Spleen (tissue), 11 donors: ENCODE data around the gene STXBP6. TPM values are rescaled to one million over a fixed set of nuclear protein-coding genes. Genes with fewer than 3 reads are reported as not detected.

Experiments used
- DNase-seq: peaks from one replicate; pipeline ENCODE4 v3.0.0-alpha.2; 2020
- H3K27ac ChIP-seq, 8 donors: fragments of 200-600 bp; sonication (generic) in 7 of 8; 1 replicate in 4 of 8; 2 replicates in 4 of 8; pipeline versions ENCODE4 v1.5.0 to v1.8.0; 2016 to 2021; ENCODE audit warnings: inconsistent platforms in 4 of 8, mild to moderate bottlenecking in 4 of 8, moderate library complexity in 1 of 8
- H3K27me3 ChIP-seq, 7 donors: fragments of 200-600 bp; sonication (generic) in 6 of 7; replicated peaks in 1 of 7; 1 replicate in 4 of 7; 2 replicates in 3 of 7; pipeline versions ENCODE4 v1.5.0 to v1.8.0; 2016 to 2021; ENCODE audit warnings: inconsistent platforms in 3 of 7, mild to moderate bottlenecking in 1 of 7
- H3K36me3 ChIP-seq, 6 donors: fragments of 200-600 bp; sonication (generic) in 5 of 6; 1 replicate in 4 of 6; 2 replicates in 2 of 6; pipeline versions ENCODE4 v1.5.0 to v1.8.0; 2016 to 2021; ENCODE audit warnings: inconsistent platforms in 2 of 6
- H3K4me1 ChIP-seq, 6 donors: fragments of 200-600 bp; sonication (generic) in 5 of 6; 1 replicate in 3 of 6; 2 replicates in 3 of 6; pipeline versions ENCODE4 v1.5.0 to v1.8.0; 2016 to 2021; ENCODE audit warnings: inconsistent platforms in 3 of 6
- H3K4me3 ChIP-seq, 8 donors: fragments of 200-600 bp; sonication (generic) in 7 of 8; 1 replicate in 4 of 8; 2 replicates in 4 of 8; pipeline versions ENCODE4 v1.5.0 to v1.8.0; 2016 to 2021; ENCODE audit warnings: inconsistent platforms in 4 of 8, mild to moderate bottlenecking in 4 of 8, moderate library complexity in 2 of 8
- H3K9me3 ChIP-seq, 8 donors: fragments of 200-600 bp; sonication (generic) in 7 of 8; 1 replicate in 4 of 8; 2 replicates in 4 of 8; pipeline versions ENCODE4 v1.5.0 to v1.8.0; 2016 to 2021; ENCODE audit warnings: inconsistent platforms in 4 of 8
- POLR2A ChIP-seq, 3 donors: fragments of 450-650 bp; IDR thresholded peaks; one replicate each; pipeline ENCODE4 v1.5.1; 2017; ENCODE audit warnings: antibody characterized with exemption in 3 of 3, mild to moderate bottlenecking in 1 of 3
- POLR2AphosphoS5 ChIP-seq, 3 donors: sonication (generic); formaldehyde crosslinking; IDR thresholded peaks; one replicate each; pipeline ENCODE4 v1.5.1; 2017; ENCODE audit warnings: antibody characterized with exemption in 3 of 3
- WGBS, 5 donors: extraction: QIAGEN DNeasy Blood & Tissue Kit in 3 of 5; methylation state at CpG; one replicate each; pipeline versions ENCODE4 v1.1.5 to v1.1.7; 2013 to 2018; 5-methylcytosine and 5-hydroxymethylcytosine counted together
- intact Hi-C: fragments of 100-400 bp; cut with DNase I; formaldehyde crosslinking; loops from one replicate; pipeline ENCODE4 v1.15.0; 2023; ENCODE audit warnings: low total_unique reads
- polyA plus RNA-seq, 3 donors: library from polyadenylated mRNA; stranded (reverse); fragments of 200-250 nt; gene quantifications; one replicate each; pipeline ENCODE4 v1.2.1, GENCODE V29; 2013
- total RNA-seq, 7 donors: library from RNA; depleted of rRNA in 3 of 7; stranded (reverse); fragments of >200 nt in 3 of 7; fragmentation: NEBNext Ultra II Directional in 4 of 7; extraction: Animal tissue kit (Norgen Biotek cat#: 25700) in 4 of 7; gene quantifications; one replicate each; pipeline versions ENCODE4 v1.1.0 to v1.2.1, GENCODE V29; 2016 to 2021
- TF ChIP-seq, protein P1 (sequence below), 11 experiments: fragments of 200-600 bp in 7 of 11; fragments of 450-650 bp in 4 of 11; sonication (generic) in 4 of 11; IDR thresholded peaks in 8 of 11; conservative IDR thresholded peaks in 3 of 11; 1 replicate in 7 of 11; 2 replicates in 4 of 11; pipeline versions ENCODE4 v1.4.0 to v1.8.0; 2016 to 2021; ENCODE audit warnings: antibody characterized with exemption in 11 of 11, inconsistent platforms in 4 of 11, mild to moderate bottlenecking in 1 of 11
- donor health status: healthy with polysubstance abuse.
- donor health status: DM: no; HTN: no; CAD: no; lungs with moderate emphysema.
- donor health status: DM: no; HTN: no; CAD: no.
- donor health status: Bipolar disorder and iron deficiency.
- donor health status: healthy.
- donor health status: DM: no; HTN: no; CAD: no.
- donor health status: DM: yes; HTN: yes; CAD: no.

Gene STXBP6
- total and polyA plus RNA-seq, 10 donors = 0.76 to 1.4 (median 0.87) TPM

DNA sequence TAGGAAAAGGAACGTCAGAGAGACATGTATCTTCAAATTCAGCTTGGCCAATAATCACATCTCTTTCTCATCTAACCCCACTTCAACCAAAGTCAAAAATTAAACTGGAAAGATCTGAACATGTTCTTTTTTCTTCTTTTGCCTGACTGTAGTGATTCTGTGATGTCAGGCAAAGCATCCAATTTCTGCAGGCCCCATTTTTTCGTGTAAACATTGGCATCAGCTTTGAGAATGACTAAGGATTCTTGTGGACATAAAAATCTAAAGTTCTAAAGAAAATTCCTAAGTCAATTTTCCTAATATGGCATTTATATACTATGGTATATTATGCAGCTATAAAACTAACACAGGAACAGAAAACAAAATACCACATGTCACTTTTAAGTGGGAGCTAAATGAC, 89.1 kb downstream of the STXBP6 start:
- H3K4me1 ChIP-seq = no peaks in the 10 kb centered on the region
- WGBS, 5 donors = 49 to 79% (median 67%) methylated on average over 2 of the region's 2 CpGs
- no peaks in the 10 kb centered on the region for H3K9me3 ChIP-seq
- TF ChIP-seq POLR2A (IDR thresholded peaks at IDR 0.05) (no peak), POLR2AphosphoS5 (IDR thresholded peaks at IDR 0.05) (no peak)
- TF ChIP-seq, protein P1, sequence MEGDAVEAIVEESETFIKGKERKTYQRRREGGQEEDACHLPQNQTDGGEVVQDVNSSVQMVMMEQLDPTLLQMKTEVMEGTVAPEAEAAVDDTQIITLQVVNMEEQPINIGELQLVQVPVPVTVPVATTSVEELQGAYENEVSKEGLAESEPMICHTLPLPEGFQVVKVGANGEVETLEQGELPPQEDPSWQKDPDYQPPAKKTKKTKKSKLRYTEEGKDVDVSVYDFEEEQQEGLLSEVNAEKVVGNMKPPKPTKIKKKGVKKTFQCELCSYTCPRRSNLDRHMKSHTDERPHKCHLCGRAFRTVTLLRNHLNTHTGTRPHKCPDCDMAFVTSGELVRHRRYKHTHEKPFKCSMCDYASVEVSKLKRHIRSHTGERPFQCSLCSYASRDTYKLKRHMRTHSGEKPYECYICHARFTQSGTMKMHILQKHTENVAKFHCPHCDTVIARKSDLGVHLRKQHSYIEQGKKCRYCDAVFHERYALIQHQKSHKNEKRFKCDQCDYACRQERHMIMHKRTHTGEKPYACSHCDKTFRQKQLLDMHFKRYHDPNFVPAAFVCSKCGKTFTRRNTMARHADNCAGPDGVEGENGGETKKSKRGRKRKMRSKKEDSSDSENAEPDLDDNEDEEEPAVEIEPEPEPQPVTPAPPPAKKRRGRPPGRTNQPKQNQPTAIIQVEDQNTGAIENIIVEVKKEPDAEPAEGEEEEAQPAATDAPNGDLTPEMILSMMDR (IDR thresholded peaks at IDR 0.05 in 8 of 11, conservative IDR thresholded peaks at IDR 0.05 in 3 of 11) = no peak
- intact Hi-C loops = no loop called here
- no peak overlapping the region for H3K4me3 ChIP-seq
- H3K27ac ChIP-seq = no peak overlapping the region
- H3K36me3 ChIP-seq = no peaks in the 10 kb centered on the region
- DNase-seq = no peak
- no peaks in the 10 kb centered on the region for H3K27me3 ChIP-seq

DNA sequence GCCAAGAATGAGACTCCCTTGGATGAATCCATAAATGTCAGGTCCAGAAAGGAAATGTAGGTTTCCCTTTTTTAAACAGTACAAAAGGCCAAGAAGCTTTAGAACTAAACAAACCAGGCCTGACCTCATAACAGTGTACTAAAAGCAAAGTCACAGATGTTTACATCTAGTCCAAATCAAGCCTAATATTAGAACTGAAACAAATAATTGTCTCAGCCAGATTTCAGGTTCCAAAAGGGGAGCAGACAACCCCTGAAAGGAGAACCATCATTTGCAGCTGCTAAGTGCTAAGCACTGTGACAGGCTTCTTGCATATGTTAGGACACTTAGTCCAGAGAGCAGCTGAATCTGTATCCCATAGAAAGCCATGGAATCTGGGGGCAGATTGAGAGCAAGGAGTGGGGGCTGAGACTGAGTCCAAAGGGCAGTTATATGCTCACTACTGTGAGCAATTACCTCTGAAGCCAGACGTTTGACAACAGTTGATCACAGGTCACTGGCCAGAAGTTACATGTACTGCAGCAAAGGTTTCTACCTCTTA, 90.1 kb downstream of the STXBP6 start:
- H3K9me3 ChIP-seq = no peaks in the 10 kb centered on the region
- no peak for DNase-seq
- WGBS, 5 donors = 46 to 77% (median 69%) methylated on average over 1 of the region's 1 CpG
- no peak overlapping the region for H3K27ac ChIP-seq
- H3K27me3 ChIP-seq = no peaks in the 10 kb centered on the region
- H3K36me3 ChIP-seq = no peaks in the 10 kb centered on the region
- no peak for TF ChIP-seq POLR2A (IDR thresholded peaks at IDR 0.05)
- no peak for TF ChIP-seq POLR2AphosphoS5 (IDR thresholded peaks at IDR 0.05)
- TF ChIP-seq, protein P1 (IDR thresholded peaks at IDR 0.05 in 8 of 11, conservative IDR thresholded peaks at IDR 0.05 in 3 of 11) = no peak
- H3K4me3 ChIP-seq = no peak overlapping the region
- no peaks in the 10 kb centered on the region for H3K4me1 ChIP-seq
- intact Hi-C loops = no loop called here

DNA sequence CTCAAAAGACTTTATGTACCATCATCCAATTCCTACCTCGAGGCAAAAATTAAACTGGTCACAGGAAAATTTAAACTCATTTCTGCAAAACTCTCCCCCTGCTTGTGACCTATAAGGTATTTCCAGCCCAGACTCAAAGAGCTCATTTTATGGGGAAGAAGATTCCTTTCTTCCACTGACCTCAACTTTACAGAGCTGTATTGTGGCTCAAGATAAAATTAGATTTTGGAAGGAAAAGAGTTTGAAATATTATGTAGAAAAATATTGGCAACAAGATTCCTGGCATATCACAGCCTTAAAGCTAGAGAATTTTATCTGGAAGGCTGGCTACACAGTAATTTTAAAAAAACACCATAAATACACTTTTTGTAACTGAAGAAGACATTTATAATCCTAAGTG, 91.7 kb downstream of the STXBP6 start:
- Histone ChIP-seq H3K27me3 (peaks cover 0 to under 1% (median 0%) of the 10 kb centered on the region in 7 donors), H3K4me3 (no peak overlapping the region), H3K9me3 (no peaks in the 10 kb centered on the region), H3K36me3 (no peaks in the 10 kb centered on the region), H3K4me1 (no peaks in the 10 kb centered on the region), H3K27ac (no peak overlapping the region)
- intact Hi-C loops = no loop called here
- TF ChIP-seq, protein P1 (IDR thresholded peaks at IDR 0.05 in 8 of 11, conservative IDR thresholded peaks at IDR 0.05 in 3 of 11) = no peak
- TF ChIP-seq POLR2AphosphoS5 (IDR thresholded peaks at IDR 0.05) (no peak), POLR2A (IDR thresholded peaks at IDR 0.05) (no peak)
- no peak for DNase-seq
- 54 to 91% (median 73%) methylated on average over 1 of the region's 1 CpG for WGBS, 5 donors

DNA sequence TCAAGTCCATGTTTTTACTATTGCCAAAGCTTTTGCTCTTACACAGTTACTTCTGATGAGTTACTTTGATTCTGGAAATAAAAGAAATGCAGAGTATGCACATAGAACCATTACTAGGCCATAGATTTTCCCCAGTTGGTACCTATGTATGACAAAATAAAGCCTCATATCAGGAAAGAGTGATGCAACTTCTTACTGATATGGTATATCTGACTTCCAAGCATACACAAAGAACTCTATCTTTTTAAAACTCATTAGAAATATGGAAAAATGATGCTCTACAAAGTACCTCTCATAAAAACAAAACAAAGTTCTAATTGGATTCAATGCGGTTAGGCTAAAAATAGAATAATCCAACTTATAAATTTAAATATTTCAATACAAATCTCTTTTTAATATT, 92.1 kb downstream of the STXBP6 start:
- Histone ChIP-seq H3K4me1 (no peaks in the 10 kb centered on the region), H3K27ac (no peak overlapping the region), H3K4me3 (no peak overlapping the region), H3K36me3 (no peaks in the 10 kb centered on the region), H3K27me3 (peaks cover 0 to 5% (median 0%) of the 10 kb centered on the region in 7 donors), H3K9me3 (no peaks in the 10 kb centered on the region)
- WGBS, 5 donors = 86 to 100% (median 94%) methylated on average over 1 of the region's 1 CpG
- TF ChIP-seq, protein P1 (IDR thresholded peaks at IDR 0.05 in 8 of 11, conservative IDR thresholded peaks at IDR 0.05 in 3 of 11) = no peak
- no peak for TF ChIP-seq POLR2A (IDR thresholded peaks at IDR 0.05)
- no peak for TF ChIP-seq POLR2AphosphoS5 (IDR thresholded peaks at IDR 0.05)
- no peak for DNase-seq
- intact Hi-C loops = no loop called here
